HUES48 (cell line): Measurements from ENCODE around the gene MS4A15.

Experiments
- H3K27ac ChIP-seq: one replicate; pipeline ENCODE4 v1.7.0; 2013; ENCODE audit warnings: low read depth, low read length, inconsistent platforms
- H3K27me3 ChIP-seq: 2 replicates; pipeline ENCODE4 v1.6.1; 2013; ENCODE audit warnings: mild to moderate bottlenecking, low read length; ENCODE audit not compliant: control insufficient read depth, insufficient read depth
- H3K36me3 ChIP-seq: 2 replicates; pipeline ENCODE4 v1.6.1; 2013; ENCODE audit warnings: low read length; ENCODE audit not compliant: control insufficient read depth, insufficient read depth
- H3K4me1 ChIP-seq: 2 replicates; pipeline ENCODE4 v1.6.1; 2013; ENCODE audit warnings: mild to moderate bottlenecking, low read length; ENCODE audit not compliant: control insufficient read depth, insufficient read depth
- H3K4me3 ChIP-seq: 2 replicates; pipeline ENCODE4 v1.5.1; 2013; ENCODE audit warnings: mild to moderate bottlenecking, low read depth, low read length
- H3K9ac ChIP-seq: 2 replicates; pipeline ENCODE4 v1.6.1; 2013; ENCODE audit warnings: mild to moderate bottlenecking, low read depth, low read length, moderate library complexity
- H3K9me3 ChIP-seq: 2 replicates; pipeline ENCODE4 v1.6.1; 2013; ENCODE audit warnings: low read length; ENCODE audit not compliant: control insufficient read depth, insufficient read depth

Gene MS4A15

DNA sequence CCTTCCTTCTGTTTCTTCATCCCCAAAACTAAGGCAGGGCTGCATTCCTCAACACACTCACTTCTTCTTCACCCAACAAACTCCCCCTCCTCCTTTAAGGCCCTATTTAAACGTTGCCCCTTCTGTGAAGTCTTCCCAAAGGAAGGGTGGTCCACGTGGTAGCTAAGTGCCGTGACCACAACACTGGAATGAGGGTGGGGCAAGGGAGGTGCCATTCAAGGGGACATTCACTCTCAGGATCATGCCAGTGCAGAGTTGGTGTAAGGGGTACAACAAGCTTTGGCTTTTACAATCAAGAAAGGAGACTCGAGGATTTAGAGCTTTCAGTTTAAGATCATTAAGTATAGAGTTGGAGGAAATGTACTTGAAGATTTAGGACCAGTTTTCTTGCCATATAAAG, 20.4 kb downstream of the MS4A15 start:
- Histone ChIP-seq H3K4me1 (no peaks in the 10 kb centered on the region), H3K27ac (no peak overlapping the region), H3K36me3 (no peaks in the 10 kb centered on the region), H3K27me3 (no peaks in the 10 kb centered on the region), H3K4me3 (no peak overlapping the region), H3K9ac (no peak overlapping the region), H3K9me3 (no peaks in the 10 kb centered on the region; the same call in 1 of the 2 replicates)

GRCh38 chr11:60777572-60777971, 20.9 kb downstream of the MS4A15 start:
- Histone ChIP-seq H3K4me1 (no peaks in the 10 kb centered on the region), H3K4me3 (no peak overlapping the region), H3K27ac (no peak overlapping the region), H3K36me3 (no peaks in the 10 kb centered on the region), H3K9me3 (no peaks in the 10 kb centered on the region; the same call in 1 of the 2 replicates), H3K27me3 (no peaks in the 10 kb centered on the region), H3K9ac (no peak overlapping the region)

- H3K4me1 ChIP-seq, result no peaks in the 10 kb centered on the region
Observed at GRCh38 chr11:60780065-60780464, 23.4 kb downstream of the MS4A15 start.

DNA sequence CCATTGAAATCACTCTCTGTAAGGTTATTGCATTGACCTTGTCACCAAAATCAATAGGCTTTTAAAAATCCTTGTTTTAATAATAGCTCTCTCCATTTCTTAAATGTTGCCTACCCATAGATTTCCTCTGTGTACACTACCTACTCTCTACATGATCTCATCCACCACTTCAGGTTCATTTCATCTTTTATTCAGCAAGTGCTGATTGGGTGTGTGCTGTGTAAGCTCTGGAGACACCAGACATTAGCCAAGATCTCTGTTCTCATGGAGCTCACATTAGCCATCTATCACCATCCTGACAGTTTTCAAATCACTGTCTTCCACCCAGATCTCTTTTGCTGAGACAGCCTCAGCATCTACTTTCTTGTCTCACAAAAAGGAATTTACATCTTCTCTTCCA, 24.1 kb downstream of the MS4A15 start:
- no peak overlapping the region for H3K27ac ChIP-seq
- no peaks in the 10 kb centered on the region for H3K27me3 ChIP-seq
- H3K36me3 ChIP-seq, result no peaks in the 10 kb centered on the region
- H3K9ac ChIP-seq, result no peak overlapping the region
- no peak overlapping the region for H3K4me3 ChIP-seq
- H3K9me3 ChIP-seq, result no peaks in the 10 kb centered on the region; the same call in 1 of the 2 replicates
- H3K4me1 ChIP-seq, result no peaks in the 10 kb centered on the region

More at GRCh38 chr11:60780065-60780464, 23.4 kb downstream of the MS4A15 start:
- no peaks in the 10 kb centered on the region; the same call in 1 of the 2 replicates for H3K9me3 ChIP-seq
- H3K4me3 ChIP-seq, result no peak overlapping the region
- H3K36me3 ChIP-seq, result no peaks in the 10 kb centered on the region
- H3K9ac ChIP-seq, result no peak overlapping the region
- H3K27ac ChIP-seq, result no peak overlapping the region
- no peaks in the 10 kb centered on the region for H3K27me3 ChIP-seq

GRCh38 chr11:60781286-60781980, 24.8 kb downstream of the MS4A15 start:
- Histone ChIP-seq H3K4me1 (no peaks in the 10 kb centered on the region), H3K27me3 (no peaks in the 10 kb centered on the region), H3K4me3 (no peak overlapping the region), H3K9ac (no peak overlapping the region), H3K27ac (no peak overlapping the region), H3K9me3 (no peaks in the 10 kb centered on the region; the same call in 1 of the 2 replicates), H3K36me3 (no peaks in the 10 kb centered on the region)

GRCh38 chr11:60781981-60782316, 25.3 kb downstream of the MS4A15 start:
- Histone ChIP-seq H3K4me1 (no peaks in the 10 kb centered on the region), H3K36me3 (no peaks in the 10 kb centered on the region), H3K27ac (no peak overlapping the region), H3K9me3 (no peaks in the 10 kb centered on the region; the same call in 1 of the 2 replicates), H3K9ac (no peak overlapping the region), H3K27me3 (no peaks in the 10 kb centered on the region), H3K4me3 (no peak overlapping the region)

DNA sequence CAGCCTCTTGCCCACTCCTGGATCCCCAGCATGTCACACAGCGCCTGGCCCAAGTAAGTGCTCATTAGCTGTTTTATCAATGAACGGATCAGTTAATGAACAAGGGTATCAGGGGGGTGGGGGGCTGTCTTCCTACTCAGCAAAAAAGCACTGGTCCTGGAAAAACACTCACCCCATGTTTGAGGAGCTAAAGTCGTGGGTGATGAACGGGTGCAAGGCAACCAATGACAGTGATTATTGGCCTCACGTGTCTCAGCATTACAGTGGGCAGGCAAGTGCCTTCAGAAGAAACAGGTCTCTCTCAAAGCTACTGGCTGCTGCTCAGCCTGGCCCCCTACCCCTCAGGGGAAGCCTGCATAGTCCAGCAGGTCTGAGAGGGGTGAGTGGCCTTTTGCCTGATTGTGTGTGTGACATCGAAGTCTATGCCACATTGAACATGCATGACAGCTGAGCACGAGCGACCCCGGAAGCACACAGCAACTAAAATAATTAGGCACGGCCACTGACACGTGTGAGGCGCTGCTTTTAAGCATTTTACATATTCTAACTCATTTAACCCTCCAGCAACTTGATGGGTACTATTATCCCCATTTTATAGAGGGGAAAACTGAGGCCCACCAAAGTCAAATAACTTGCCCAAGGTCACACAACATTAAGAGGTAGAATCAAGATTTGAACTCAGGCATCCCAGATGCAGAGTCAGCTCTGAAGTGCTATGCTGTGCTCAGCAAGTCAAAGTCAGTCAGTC, 25.9 kb downstream of the MS4A15 start:
- Histone ChIP-seq H3K36me3 (no peaks in the 10 kb centered on the region), H3K9me3 (no peaks in the 10 kb centered on the region; the same call in 1 of the 2 replicates), H3K27ac (no peak overlapping the region), H3K9ac (no peak overlapping the region), H3K4me3 (no peak overlapping the region), H3K4me1 (no peaks in the 10 kb centered on the region), H3K27me3 (no peaks in the 10 kb centered on the region)

GRCh38 chr11:60783141-60783484, 26.4 kb downstream of the MS4A15 start:
- H3K36me3 ChIP-seq, result no peaks in the 10 kb centered on the region
- H3K4me3 ChIP-seq, result no peak overlapping the region
- no peaks in the 10 kb centered on the region; the same call in 1 of the 2 replicates for H3K9me3 ChIP-seq
- no peaks in the 10 kb centered on the region for H3K4me1 ChIP-seq
- H3K27ac ChIP-seq, result no peak overlapping the region
- H3K27me3 ChIP-seq, result no peaks in the 10 kb centered on the region
- H3K9ac ChIP-seq, result no peak overlapping the region

DNA sequence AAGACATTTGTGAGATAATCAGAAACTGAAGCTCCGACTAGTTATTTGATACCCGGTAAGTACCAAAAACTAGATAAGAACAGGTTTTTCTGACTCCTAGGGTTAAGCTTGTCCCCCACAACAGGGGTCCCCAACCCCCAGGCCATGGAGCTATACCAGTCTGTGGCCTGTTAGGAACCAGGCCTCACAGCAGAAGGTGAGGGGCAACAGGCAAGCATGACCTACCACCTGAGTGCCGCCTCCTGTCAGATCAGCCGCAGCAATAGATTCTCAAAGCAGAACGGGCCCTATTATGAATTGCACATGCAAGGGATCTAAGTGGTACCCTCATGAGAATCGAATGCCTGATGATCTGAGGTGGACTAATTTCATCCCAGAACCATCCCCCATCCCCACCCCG, 27.2 kb downstream of the MS4A15 start:
- no peak overlapping the region for H3K9ac ChIP-seq
- no peaks in the 10 kb centered on the region for H3K27me3 ChIP-seq
- no peak overlapping the region for H3K27ac ChIP-seq
- no peak overlapping the region for H3K4me3 ChIP-seq
- no peaks in the 10 kb centered on the region for H3K36me3 ChIP-seq
- no peaks in the 10 kb centered on the region; the same call in 1 of the 2 replicates for H3K9me3 ChIP-seq
- no peaks in the 10 kb centered on the region for H3K4me1 ChIP-seq

DNA sequence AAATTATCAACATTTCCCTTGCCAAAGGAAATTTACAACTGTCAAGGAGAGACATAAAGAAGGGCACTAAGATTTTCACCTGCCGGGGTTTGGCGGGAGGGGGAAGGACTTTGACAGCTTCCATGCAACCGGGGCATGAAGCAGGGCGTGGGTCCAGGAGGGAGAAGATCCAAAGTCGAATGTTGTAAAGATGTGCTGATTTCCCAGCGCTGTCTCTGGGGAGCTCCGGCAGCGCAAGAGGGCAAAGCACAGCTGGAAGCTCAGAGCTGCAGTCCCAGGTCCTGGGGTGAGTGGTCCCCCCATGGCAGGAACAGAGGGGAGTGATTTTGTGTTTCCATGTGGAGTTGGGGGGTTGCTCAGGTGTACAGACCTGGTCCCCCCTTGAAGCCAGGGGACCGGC, 28.5 kb downstream of the MS4A15 start, which contains the start of gene MS4A10:
MS4A10 (plus strand) TSS at position 198 of the 400 bp plus-strand sequence. CDS start 5,003 bp downstream, outside the sequence.
- no peak within 1 kb of the TSS for H3K4me3 ChIP-seq
- no peak within 1 kb of the TSS for H3K9ac ChIP-seq
- peaks cover 4% of the 10 kb centered on the region; the same call in 1 of the 2 replicates for H3K9me3 ChIP-seq
- no peak within 1 kb of the TSS for H3K27ac ChIP-seq
- no peaks in the 10 kb centered on the region for H3K36me3 ChIP-seq
- H3K4me1 ChIP-seq, result no peaks in the 10 kb centered on the region
- H3K27me3 ChIP-seq, result no peaks in the 10 kb centered on the region

GRCh38 chr11:60785806-60786361, 29.2 kb downstream of the MS4A15 start:
- Histone ChIP-seq H3K9ac (no peak overlapping the region), H3K9me3 (peaks cover 8% of the 10 kb centered on the region), H3K4me1 (no peaks in the 10 kb centered on the region), H3K36me3 (no peaks in the 10 kb centered on the region), H3K4me3 (no peak overlapping the region), H3K27ac (no peak overlapping the region), H3K27me3 (no peaks in the 10 kb centered on the region)
